Hepatocyte (in vitro differentiated cells): ENCODE data around the gene RASD2.

Source experiments
- CTCF ChIP-seq: fragments of 200-600 bp; sonication (generic); IDR thresholded peaks from 2 replicates; pipeline ENCODE4 v1.5.1; 2016; ENCODE audit warnings: antibody characterized with exemption, mild to moderate bottlenecking; ENCODE audit not compliant: poor library complexity
- EZH2 ChIP-seq: fragments of 200-600 bp; sonication (generic); IDR thresholded peaks from 2 replicates; pipeline ENCODE4 v1.6.1; 2016; ENCODE audit warnings: antibody characterized with exemption, mild to moderate bottlenecking, borderline replicate concordance

DNA sequence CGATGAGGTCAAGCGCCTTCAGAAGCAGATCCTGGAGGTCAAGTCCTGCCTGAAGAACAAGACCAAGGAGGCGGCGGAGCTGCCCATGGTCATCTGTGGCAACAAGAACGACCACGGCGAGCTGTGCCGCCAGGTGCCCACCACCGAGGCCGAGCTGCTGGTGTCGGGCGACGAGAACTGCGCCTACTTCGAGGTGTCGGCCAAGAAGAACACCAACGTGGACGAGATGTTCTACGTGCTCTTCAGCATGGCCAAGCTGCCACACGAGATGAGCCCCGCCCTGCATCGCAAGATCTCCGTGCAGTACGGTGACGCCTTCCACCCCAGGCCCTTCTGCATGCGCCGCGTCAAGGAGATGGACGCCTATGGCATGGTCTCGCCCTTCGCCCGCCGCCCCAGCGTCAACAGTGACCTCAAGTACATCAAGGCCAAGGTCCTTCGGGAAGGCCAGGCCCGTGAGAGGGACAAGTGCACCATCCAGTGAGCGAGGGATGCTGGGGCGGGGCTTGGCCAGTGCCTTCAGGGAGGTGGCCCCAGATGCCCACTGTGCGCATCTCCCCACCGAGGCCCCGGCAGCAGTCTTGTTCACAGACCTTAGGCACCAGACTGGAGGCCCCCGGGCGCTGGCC, 11.0 kb downstream of the RASD2 start:
- TF ChIP-seq CTCF = no peak
- TF ChIP-seq EZH2 = no peak
